Fibroblast of upper back skin (primary cell): Measurements from ENCODE around the gene ATP8B3.

Experiments used
- DNase-seq: peaks from one replicate; pipeline ENCODE4 v3.0.0-alpha.2; 2013

Gene ATP8B3

DNA sequence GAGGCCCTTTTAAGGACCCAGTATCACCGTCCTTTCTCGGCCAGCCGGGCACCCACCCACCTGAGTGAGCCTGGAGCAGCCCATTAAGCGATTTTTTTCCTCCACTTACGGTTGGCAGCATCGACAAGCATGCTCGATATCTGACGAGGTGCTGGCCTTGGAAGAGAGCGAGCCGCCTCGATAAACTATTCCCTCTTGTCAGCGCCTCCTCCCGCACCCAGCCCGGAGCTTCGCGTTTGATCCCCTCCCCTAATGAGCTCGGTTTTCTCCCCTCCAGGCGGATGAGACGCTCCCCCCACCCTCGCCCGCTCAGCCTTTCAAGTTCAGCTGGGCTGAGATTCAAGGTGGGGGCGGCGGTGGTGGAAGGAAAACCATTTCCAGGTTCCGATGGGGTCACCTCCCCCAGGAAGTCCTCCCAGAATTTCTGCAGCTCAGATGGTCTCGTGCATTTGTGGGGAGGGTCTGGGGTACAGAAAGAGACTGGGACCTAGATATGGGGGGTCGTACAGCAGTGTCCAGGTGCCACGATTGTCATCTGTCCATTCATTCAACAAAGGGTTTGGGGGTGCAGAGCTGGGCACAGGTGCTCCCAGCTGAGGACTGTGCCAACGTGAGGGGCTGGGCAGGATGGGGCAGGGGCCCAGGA, 77.6 kb downstream of the ATP8B3 start:
- no peak for DNase-seq
